GM23338 (cell line): ENCODE results near the gene CYP21A2. TPM values are rescaled to one million over a fixed set of nuclear protein-coding genes. Genes with fewer than 3 reads are reported as not detected.
"Not testable (repeated sequence)": the region's sequence is repeated elsewhere in the genome, so short reads cannot be mapped to it uniquely, and the experiment has no call there.

Experiments
- ATAC-seq: fragments of 200-7000 bp; cut with Tn5 transposase; 3 replicates; pipeline ENCODE4 v1.9.1; 2020
- DNase-seq: peaks from one replicate; pipeline ENCODE4 v3.0.0-alpha.2; 2015; ENCODE audit warnings: low spot score
- H2AFZ ChIP-seq: fragments of 200-600 bp; sonication (generic); 2 replicates; pipeline ENCODE4 v1.8.0; 2016; ENCODE audit warnings: antibody characterized with exemption, mild to moderate bottlenecking, moderate library complexity
- H3F3A ChIP-seq: fragments of 200-600 bp; sonication (generic); replicated peaks from 2 replicates; pipeline ENCODE4 v1.8.0; 2017; ENCODE audit warnings: antibody characterized with exemption, mixed run types, low read depth
- H3K27ac ChIP-seq: fragments of 200-600 bp; sonication (generic); 2 replicates; pipeline ENCODE4 v1.6.1; 2016; ENCODE audit warnings: low read depth
- H3K27me3 ChIP-seq: fragments of 200-600 bp; sonication (generic); 2 replicates; pipeline ENCODE4 v1.8.0; 2016; ENCODE audit warnings: mild to moderate bottlenecking, mixed run types, moderate library complexity; ENCODE audit not compliant: insufficient read depth
- H3K36me3 ChIP-seq: fragments of 200-600 bp; sonication (generic); 2 replicates; pipeline ENCODE4 v1.8.0; 2016; ENCODE audit warnings: mild to moderate bottlenecking; ENCODE audit not compliant: insufficient read depth
- H3K4me1 ChIP-seq: fragments of 200-600 bp; sonication (generic); 2 replicates; pipeline ENCODE4 v1.8.0; 2016; ENCODE audit warnings: mild to moderate bottlenecking, moderate library complexity; ENCODE audit not compliant: insufficient read depth
- H3K4me2 ChIP-seq: fragments of 200-600 bp; sonication (generic); 2 replicates; pipeline ENCODE4 v1.7.1; 2017; ENCODE audit warnings: mixed run types
- H3K4me3 ChIP-seq: fragments of 200-600 bp; sonication (generic); 2 replicates; pipeline ENCODE4 v1.6.1; 2016; ENCODE audit warnings: mixed run types
- H3K79me2 ChIP-seq: fragments of 200-600 bp; sonication (generic); replicated peaks from 2 replicates; pipeline ENCODE4 v1.8.0; 2017; ENCODE audit warnings: mild to moderate bottlenecking; ENCODE audit not compliant: insufficient read depth
- H3K9me2 ChIP-seq: fragments of 200-600 bp; sonication (generic); 2 replicates; pipeline ENCODE4 v1.8.0; 2017; ENCODE audit not compliant: insufficient read depth
- H4K20me1 ChIP-seq: fragments of 200-600 bp; sonication (generic); replicated peaks from 2 replicates; pipeline ENCODE4 v1.8.0; 2017; ENCODE audit warnings: mild to moderate bottlenecking; ENCODE audit not compliant: insufficient read depth
- H3K27ac Mint-ChIP-seq: 2 replicates; pipeline ENCODE4 v1.8.0; 2020; ENCODE audit warnings: inconsistent platforms, mild to moderate bottlenecking, moderate library complexity, mixed read lengths
- H3K27me3 Mint-ChIP-seq: 3 replicates; pipeline ENCODE4 v1.8.0; 2022; ENCODE audit warnings: low read depth, mild to moderate bottlenecking, moderate library complexity, mixed read lengths, inconsistent platforms; ENCODE audit not compliant: insufficient read depth, poor library complexity
- H3K36me3 Mint-ChIP-seq: 3 replicates; pipeline ENCODE4 v1.8.0; 2021; ENCODE audit warnings: low read depth, mild to moderate bottlenecking, inconsistent platforms, moderate library complexity, mixed read lengths
- H3K4me1 Mint-ChIP-seq: 3 replicates; pipeline ENCODE4 v1.8.0; 2020; ENCODE audit warnings: mild to moderate bottlenecking, inconsistent platforms, mixed read lengths
- H3K4me3 Mint-ChIP-seq: 3 replicates; pipeline ENCODE4 v1.8.0; 2021; ENCODE audit warnings: moderate library complexity, mild to moderate bottlenecking, inconsistent platforms, mixed read lengths
- H3K9me3 Mint-ChIP-seq: 3 replicates; pipeline ENCODE4 v1.8.0; 2020; ENCODE audit warnings: moderate library complexity, mild to moderate bottlenecking, inconsistent platforms, mixed read lengths
- CREB1 ChIP-seq: fragments of 250-450 bp; sonication (Bioruptor Pico); IDR thresholded peaks from 2 replicates; pipeline ENCODE4 v1.5.0; 2020; ENCODE audit warnings: low read depth, mild to moderate bottlenecking, moderate library complexity
- CTCF ChIP-seq, 2 experiments: fragments of 200-600 bp in 1 of 2; sonication (generic) in 1 of 2; conservative IDR thresholded peaks; 2 replicates each; pipeline versions ENCODE4 v1.5.1 to v1.6.1; 2016 to 2017; ENCODE audit warnings: antibody characterized with exemption in 2 of 2, low read depth in 2 of 2, mild to moderate bottlenecking in 2 of 2, moderate library complexity in 1 of 2
- ETS1 ChIP-seq: IDR thresholded peaks from 2 replicates; pipeline ENCODE4 v1.6.1; 2016; ENCODE audit warnings: antibody characterized with exemption
- JUNB ChIP-seq: IDR thresholded peaks from one replicate; pipeline ENCODE4 v1.6.1; 2016; ENCODE audit warnings: antibody characterized with exemption; ENCODE audit not compliant: unreplicated experiment
- NANOG ChIP-seq: IDR thresholded peaks from 2 replicates; pipeline ENCODE4 v1.6.1; 2016; ENCODE audit warnings: antibody characterized with exemption, borderline replicate concordance
- REST ChIP-seq: IDR thresholded peaks from one replicate; pipeline ENCODE4 v1.6.1; 2018; ENCODE audit warnings: antibody characterized with exemption; ENCODE audit not compliant: unreplicated experiment
- ZNF331 ChIP-seq: fragments of 250-450 bp; sonication (Bioruptor Pico); IDR thresholded peaks from 2 replicates; pipeline ENCODE4 v1.5.0; 2020; ENCODE audit warnings: low read depth, mild to moderate bottlenecking, moderate library complexity
- polyA plus RNA-seq: library from polyadenylated mRNA; unstranded; fragments of >200 nt; fragmentation: Nextera tagmentation; extraction: Ambion mirVana; gene quantifications from 2 replicates; pipeline ENCODE4 v1.2.1, GENCODE V29; 2016
- total RNA-seq: library from RNA; depleted of rRNA; stranded (reverse); fragments of >200 nt; shearing (Covaris generic); gene quantifications from 2 replicates; pipeline ENCODE4 v1.2.3, GENCODE V29; 2014
- TF ChIP-seq, protein P1 (sequence below): fragments of 250-450 bp; sonication (Bioruptor Pico); IDR thresholded peaks from 2 replicates; pipeline ENCODE4 v1.5.0; 2020; ENCODE audit warnings: mild to moderate bottlenecking, moderate library complexity

CYP21A2 gene
- total and polyA plus RNA-seq, 2 experiments from 2014 or later: 0.10 TPM; not detected in 1

GRCh38 chr6:32044916-32045315, 6.7 kb downstream of the CYP21A2 start:
- H3K36me3 Mint-ChIP-seq, H3K9me3 Mint-ChIP-seq, H3K4me3 Mint-ChIP-seq, H3K4me2 ChIP-seq, H3K4me1 Mint-ChIP-seq, H3K9me2 ChIP-seq, H3F3A ChIP-seq, H2AFZ ChIP-seq, H3K4me3 ChIP-seq, H4K20me1 ChIP-seq, H3K4me1 ChIP-seq, H3K27me3 Mint-ChIP-seq, DNase-seq, H3K79me2 ChIP-seq, H3K27ac Mint-ChIP-seq, H3K27me3 ChIP-seq, H3K36me3 ChIP-seq, H3K27ac ChIP-seq: not testable (repeated sequence)
- TF ChIP-seq CTCF (conservative IDR thresholded peaks at IDR 0.05; ENCODE audit: low read depth in 2 of 2): peak in 1 of 2 experiments; percentile 24; a peak in 1 of 4 replicates
- ATAC-seq: peak; percentile 5; the same call in 2 of the 3 replicates

GRCh38 chr6:32045811-32046449, 7.7 kb downstream of the CYP21A2 start:
- no peaks in the 10 kb centered on the region for H3K36me3 ChIP-seq
- Mint-ChIP-seq H3K27me3 (peaks cover 6% of the 10 kb centered on the region), H3K27ac (no peak overlapping the region), H3K36me3 (no peaks in the 10 kb centered on the region), H3K4me3 (no peak overlapping the region), H3K4me1 (peaks cover 3% of the 10 kb centered on the region; the same call in 2 of the 3 replicates), H3K9me3 (no peaks in the 10 kb centered on the region)
- H4K20me1 ChIP-seq: no peaks in the 10 kb centered on the region
- H3K4me1 ChIP-seq: no peaks in the 10 kb centered on the region; the same call in 1 of the 2 replicates
- no peak overlapping the region for H2AFZ ChIP-seq
- ATAC-seq: no peak
- TF ChIP-seq ETS1: no peak
- TF ChIP-seq, protein P1, sequence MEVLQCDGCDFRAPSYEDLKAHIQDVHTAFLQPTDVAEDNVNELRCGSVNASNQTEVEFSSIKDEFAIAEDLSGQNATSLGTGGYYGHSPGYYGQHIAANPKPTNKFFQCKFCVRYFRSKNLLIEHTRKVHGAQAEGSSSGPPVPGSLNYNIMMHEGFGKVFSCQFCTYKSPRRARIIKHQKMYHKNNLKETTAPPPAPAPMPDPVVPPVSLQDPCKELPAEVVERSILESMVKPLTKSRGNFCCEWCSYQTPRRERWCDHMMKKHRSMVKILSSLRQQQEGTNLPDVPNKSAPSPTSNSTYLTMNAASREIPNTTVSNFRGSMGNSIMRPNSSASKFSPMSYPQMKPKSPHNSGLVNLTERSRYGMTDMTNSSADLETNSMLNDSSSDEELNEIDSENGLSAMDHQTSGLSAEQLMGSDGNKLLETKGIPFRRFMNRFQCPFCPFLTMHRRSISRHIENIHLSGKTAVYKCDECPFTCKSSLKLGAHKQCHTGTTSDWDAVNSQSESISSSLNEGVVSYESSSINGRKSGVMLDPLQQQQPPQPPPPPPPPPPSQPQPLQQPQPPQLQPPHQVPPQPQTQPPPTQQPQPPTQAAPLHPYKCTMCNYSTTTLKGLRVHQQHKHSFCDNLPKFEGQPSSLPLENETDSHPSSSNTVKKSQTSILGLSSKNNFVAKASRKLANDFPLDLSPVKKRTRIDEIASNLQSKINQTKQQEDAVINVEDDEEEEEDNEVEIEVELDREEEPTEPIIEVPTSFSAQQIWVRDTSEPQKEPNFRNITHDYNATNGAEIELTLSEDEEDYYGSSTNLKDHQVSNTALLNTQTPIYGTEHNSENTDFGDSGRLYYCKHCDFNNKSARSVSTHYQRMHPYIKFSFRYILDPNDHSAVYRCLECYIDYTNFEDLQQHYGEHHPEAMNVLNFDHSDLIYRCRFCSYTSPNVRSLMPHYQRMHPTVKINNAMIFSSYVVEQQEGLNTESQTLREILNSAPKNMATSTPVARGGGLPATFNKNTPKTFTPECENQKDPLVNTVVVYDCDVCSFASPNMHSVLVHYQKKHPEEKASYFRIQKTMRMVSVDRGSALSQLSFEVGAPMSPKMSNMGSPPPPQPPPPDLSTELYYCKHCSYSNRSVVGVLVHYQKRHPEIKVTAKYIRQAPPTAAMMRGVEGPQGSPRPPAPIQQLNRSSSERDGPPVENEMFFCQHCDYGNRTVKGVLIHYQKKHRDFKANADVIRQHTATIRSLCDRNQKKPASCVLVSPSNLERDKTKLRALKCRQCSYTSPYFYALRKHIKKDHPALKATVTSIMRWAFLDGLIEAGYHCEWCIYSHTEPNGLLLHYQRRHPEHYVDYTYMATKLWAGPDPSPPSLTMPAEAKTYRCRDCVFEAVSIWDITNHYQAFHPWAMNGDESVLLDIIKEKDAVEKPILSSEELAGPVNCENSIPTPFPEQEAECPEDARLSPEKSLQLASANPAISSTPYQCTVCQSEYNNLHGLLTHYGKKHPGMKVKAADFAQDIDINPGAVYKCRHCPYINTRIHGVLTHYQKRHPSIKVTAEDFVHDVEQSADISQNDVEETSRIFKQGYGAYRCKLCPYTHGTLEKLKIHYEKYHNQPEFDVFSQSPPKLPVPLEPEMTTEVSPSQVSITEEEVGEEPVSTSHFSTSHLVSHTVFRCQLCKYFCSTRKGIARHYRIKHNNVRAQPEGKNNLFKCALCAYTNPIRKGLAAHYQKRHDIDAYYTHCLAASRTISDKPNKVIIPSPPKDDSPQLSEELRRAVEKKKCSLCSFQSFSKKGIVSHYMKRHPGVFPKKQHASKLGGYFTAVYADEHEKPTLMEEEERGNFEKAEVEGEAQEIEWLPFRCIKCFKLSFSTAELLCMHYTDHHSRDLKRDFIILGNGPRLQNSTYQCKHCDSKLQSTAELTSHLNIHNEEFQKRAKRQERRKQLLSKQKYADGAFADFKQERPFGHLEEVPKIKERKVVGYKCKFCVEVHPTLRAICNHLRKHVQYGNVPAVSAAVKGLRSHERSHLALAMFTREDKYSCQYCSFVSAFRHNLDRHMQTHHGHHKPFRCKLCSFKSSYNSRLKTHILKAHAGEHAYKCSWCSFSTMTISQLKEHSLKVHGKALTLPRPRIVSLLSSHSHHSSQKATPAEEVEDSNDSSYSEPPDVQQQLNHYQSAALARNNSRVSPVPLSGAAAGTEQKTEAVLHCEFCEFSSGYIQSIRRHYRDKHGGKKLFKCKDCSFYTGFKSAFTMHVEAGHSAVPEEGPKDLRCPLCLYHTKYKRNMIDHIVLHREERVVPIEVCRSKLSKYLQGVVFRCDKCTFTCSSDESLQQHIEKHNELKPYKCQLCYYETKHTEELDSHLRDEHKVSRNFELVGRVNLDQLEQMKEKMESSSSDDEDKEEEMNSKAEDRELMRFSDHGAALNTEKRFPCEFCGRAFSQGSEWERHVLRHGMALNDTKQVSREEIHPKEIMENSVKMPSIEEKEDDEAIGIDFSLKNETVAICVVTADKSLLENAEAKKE (CRISPR knock-in tag): no peak
- TF ChIP-seq CREB1: no peak
- TF ChIP-seq NANOG: no peak
- TF ChIP-seq JUNB: no peak
- TF ChIP-seq REST: no peak
- no peak for TF ChIP-seq ZNF331 (CRISPR knock-in tag)
- H3K4me2 ChIP-seq: no peak overlapping the region
- H3K9me2 ChIP-seq: no peaks in the 10 kb centered on the region
- no peak overlapping the region for H3K4me3 ChIP-seq
- no peak for DNase-seq
- no peaks in the 10 kb centered on the region for H3K27me3 ChIP-seq
- no peaks in the 10 kb centered on the region for H3K79me2 ChIP-seq
- no peak overlapping the region for H3K27ac ChIP-seq
- 0 out of 2 replicates have a peak, but pooled peaks cover 3% of the 10 kb centered on the region for H3F3A ChIP-seq
